GM21825 (cell line): Measurements from ENCODE around the gene AGRP.

Source experiments
- ATAC-seq: cut with Tn5 transposase; IDR thresholded peaks from one replicate; pipeline ENCODE4 v1.9.1; 2021; ENCODE audit warnings: mild to moderate bottlenecking, moderate library complexity; ENCODE audit not compliant: unreplicated experiment

AGRP gene

DNA sequence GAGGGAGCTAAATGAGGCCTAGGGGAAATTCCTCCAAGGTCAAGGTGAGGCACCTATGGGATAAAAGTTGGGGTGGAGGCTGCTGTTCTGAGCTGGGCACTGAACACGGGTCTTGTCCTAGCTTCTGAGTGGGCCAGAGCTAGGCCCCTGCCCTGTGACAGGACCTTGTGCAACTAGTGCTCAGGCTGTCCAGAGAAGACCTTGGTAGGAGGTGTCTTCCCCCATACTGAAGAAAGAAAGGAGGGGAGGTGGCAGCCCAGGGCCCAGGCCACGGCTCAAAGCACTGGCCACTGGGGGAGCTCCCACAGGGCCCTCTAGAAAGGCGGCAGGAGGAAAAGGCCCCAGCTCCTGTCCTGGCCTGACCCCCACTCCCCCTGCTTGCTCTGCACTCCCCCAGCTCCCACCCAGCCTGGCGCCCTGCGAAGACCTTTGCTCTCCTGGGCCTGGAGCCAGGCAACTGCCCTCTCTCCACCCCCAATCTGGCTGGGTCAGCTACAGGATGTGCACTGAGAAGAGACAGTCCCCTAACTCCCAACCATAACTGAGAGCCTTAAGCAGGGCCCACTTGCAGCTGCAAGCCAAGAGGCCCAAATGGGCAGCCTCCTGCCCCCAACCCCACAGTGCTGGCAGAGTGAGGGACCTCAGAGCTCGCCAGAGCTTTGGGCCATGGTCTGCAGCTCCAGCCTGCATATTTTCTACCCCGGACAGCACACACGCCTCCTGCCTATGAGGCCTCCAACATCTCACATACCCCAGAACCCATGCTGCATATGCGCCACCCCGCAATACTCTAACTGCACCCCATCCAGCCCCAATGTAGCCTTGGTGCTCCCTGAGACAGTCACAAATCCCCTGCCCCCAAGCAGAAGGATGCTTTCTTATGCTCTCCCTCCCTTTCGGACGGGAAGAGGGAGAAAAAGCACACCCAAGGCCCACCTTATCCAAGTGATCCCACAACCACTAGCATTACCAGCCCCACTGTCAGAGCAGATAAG lies 37.1 kb downstream of the AGRP start:
- ATAC-seq: no peak

DNA sequence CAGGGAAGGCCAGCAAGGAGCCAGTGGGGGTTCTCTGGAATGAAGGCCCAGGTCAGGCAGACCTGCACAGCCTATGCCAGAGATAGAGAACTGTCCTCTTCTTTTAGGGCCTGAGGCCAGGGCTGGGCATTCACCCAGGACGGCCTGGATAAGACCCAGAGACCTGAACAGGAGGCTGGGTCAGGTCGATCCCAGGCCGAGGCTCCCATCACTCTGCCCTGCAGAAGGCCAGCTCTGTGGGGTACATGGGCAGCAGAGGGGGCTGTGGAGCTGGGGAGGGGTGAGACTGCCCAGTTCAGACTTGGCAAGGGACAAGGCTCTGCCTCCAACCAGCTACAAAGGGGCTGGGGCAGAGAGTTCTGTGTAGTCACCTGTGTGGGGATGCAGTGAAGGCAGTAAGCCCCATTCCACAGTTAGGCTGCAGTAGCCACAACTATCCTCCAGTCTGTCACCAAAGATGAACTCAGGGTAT lies 37.9 kb downstream of the AGRP start:
- no peak for ATAC-seq

DNA sequence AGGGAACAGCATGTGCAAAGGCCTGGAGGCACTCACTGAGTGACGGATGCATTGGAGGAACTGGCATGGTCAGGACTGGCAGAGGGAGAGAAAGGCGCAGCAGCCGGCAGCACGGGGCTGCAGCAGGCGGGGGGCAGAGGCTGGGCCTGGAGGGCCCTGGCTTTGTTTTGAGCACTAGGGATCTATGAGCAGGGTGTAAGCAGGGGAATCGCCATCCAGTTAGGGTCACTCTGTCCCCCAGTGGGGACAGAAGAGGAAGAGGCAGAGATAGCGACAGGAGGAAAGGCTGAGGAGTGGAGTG lies 38.3 kb downstream of the AGRP start:
- ATAC-seq: no peak

DNA sequence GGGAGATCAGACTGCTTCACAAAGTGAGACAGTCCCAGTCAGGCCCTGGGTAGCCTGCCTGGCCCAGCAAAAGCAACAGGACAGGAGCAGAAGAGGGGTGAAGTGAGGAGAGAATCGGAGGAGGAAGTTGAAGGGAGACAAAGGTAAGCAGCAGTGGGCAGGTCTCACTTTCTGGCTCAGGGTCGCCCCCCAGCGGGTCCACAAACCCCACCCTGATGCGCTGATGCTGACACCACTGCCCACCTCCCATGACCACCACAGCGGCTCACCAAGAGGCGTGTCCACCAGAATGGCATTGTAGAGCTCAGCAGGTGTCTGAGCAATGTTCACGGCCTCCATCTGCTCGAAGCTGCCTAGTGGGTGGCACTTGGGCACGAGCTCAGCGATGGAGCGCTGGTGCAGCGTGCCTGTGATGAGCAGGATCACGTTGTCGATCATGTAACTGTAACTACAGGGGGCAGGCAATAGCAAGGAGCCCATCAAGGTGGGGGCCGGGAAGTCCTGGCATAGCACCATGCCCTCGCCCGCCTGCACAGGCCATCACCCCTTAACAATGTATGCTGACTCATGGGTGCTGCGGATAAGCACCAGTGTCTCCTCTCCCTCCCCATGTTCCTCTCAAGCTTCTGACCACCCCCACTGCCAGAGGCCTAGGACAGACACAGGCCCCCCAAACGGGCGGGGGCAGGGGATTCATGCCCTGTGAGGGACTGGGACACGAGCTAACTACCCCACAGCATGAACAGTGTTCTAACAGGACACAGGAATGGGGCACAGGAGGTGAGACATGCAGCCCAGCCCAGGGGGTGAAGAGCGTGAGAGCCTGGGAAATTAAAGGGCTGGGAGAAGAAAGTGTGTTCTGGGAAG lies 38.9 kb downstream of the AGRP start:
- ATAC-seq: no peak

DNA sequence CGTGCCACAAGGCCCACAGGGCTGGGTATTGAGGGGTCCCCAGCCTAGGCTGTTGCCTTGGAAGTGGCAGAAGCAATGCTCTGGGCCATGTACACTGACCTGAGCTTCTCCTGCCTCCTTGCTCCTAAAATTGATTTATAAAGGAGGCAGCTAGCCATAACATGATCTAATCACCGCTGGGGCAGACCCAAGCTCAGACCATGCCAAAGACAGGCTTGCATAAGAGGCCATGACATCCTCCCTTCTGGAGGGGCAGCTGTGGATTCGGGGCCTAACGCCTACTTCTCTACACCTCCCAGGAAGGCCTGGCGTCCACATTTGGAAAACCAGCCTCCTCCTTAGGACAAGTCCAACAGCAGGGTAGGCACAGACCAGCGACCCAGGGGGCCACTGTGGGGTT lies 40.1 kb downstream of the AGRP start:
- no peak for ATAC-seq

DNA sequence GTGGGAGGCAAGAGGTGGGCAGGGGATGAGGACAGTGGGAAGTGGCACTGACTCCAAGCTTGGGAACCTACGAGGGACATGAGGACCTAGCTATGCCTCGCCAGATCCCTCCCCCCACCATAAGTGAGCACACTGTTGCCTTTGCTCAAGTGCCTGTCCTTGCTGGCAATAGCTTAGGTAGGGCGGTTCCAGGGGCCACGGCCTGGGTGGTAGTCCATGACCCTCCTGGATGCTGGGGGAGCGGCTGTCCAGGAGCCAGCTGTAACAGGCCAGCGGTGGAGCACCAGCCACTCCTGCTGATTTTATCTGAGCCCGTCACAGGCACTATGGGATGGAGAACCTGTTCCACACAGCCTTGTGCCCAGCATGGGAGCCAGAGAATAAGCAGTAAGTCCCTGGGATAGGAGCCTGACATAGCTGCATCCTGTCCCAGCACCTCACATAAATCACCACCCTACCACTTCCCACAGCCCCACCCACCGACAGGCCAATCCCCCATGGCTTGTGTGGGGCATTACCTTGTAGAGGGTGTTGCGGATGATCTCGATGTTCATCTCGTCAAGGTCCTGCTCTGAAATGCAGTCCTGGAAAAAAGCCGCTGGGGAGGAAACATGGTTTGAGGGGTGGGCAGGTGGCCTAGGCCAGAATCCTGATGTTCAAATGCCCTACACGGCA lies 40.6 kb downstream of the AGRP start:
- ATAC-seq: no peak

DNA sequence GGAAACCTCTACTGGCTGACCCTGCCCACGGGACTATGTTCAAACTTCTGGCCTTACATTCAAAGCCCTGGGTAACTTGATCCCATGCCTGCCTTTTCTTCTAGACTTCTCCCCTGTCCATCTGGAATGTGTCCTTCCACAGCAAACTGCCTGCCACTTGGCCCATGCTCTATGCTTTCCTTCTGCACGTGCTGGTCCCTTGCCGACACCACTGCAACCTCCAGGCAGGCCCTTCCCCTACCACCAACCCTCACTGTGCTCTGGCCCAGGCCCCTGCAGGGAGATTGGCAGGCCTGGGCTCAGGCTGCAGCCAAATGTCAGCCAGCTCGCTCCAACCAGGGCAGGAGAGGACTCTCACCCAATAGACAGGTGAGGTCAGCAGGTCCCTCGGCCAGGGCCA lies 41.4 kb downstream of the AGRP start:
- ATAC-seq: no peak

DNA sequence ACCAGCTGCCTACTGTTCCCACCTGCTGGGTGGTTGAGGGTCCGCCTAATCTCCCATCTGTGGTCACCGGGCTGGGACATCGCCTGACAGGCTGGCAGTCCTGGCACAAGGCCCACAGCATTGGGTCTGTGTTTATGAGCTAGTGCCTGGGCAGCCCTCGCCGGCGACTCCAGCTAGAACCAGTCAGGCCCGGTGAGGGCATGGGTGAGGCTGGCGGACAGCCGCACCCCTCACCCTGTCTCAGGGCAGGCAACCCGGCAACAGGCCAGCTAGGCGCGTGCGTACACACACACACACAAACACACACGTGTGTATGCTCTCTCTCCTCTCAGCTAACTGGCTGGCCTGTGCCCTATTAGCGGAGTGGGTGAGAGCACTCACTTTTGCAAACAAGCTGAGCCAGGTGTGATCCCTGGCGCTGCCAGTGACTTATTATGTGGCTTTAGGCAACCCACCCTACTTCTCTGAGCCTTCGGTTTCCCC lies 42.0 kb downstream of the AGRP start:
- no peak for ATAC-seq

DNA sequence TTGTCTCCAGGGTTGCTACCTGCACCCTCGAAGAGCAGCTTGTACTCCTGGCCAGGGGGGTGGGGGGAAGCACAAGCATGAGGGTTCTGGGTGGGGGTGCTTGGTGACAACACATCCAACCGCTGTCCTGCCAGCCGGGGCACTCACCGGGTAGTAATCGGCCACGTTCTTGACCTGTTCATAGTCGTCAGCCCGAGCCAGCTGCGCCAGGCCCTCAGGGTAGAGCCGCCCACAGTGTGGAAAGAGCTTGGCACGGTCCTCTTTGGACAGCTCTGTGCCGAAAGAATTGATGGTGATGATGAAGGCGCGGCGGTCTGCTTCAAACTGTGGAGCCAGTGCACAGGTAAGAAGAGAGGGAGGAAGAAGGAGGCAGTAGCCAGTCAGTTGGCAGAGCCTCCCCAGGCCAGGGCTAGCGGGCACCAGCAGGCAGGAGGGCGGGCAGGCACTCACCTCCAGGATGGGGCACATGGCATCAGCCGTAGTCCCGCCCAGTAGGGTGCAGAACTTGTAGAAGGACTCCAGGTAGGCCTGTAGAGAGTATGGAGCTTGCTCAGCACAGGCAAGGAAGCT lies 44.4 kb downstream of the AGRP start:
- ATAC-seq: no peak

DNA sequence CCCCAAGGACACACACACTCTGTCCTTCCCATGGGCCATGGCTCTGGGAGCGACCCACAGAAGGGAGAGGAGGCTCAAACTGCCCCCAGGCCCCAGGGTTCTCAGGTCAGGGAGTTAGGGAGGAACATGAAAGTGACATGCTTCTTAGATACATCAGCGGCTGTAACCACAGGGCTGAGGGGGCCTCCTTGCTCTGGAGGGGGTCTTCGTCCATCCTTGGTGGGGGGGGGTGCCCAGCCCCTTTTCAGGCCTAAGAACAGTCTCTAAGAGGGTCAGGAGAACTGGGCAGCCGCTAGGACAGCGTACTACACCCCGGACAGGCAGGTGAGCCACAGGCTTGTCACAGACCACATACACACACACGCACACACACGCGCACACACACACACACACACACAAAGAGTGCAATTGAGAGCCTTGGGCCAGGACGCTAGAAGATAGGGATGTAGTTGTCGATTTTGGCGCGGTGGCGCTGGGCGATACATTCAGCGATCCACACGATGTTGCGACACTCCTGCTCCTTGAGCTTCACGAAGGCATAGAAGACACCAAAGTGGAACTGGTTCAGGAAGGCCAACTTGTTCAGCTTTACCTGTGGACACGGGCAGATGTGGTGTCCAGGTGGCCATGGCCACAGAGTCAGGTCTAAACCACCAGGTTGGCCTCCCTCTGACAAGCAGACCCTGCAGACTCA lies 45.1 kb downstream of the AGRP start:
- no peak for ATAC-seq

DNA sequence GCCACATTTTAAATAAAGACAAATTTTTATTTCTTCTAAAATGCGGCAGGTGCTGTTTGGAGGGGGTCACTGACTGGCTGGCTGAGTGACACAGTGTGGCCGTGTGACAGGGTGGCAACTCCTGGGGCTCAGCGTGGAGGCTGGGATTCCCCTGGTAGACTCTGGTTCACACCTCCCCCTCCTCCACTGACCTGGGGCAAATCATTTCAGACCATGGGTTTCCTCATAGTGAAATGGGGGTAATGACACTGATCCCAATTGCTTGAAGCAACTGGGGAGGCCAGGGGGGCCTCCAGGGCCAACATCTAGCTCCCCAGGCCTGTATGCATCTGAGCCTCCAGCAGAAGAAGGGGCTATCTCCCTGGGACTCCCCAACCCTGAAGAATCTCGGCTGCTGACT lies 45.8 kb downstream of the AGRP start:
- no peak for ATAC-seq

DNA sequence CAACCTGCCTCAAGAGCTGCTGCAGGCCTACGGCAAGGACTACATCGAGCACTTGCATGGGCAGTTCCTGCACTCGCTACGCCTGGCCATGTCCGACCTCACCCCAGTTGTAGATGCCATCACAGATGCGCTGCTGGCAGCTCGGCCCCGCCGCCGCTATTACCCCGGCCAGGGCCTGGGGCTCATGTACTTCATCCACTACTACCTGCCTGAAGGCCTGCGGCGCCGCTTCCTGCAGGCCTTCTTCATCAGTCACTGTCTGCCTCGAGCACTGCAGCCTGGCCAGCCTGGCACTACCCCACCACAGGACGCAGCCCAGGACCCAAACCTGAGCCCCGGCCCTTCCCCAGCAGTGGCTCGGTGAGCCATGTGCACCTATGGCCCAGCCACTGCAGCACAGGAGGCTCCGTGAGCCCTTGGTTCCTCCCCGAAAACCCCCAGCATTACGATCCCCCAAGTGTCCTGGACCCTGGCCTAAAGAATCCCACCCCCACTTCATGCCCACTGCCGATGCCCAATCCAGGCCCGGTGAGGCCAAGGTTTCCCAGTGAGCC lies 46.6 kb downstream of the AGRP start:
- ATAC-seq: no peak

DNA sequence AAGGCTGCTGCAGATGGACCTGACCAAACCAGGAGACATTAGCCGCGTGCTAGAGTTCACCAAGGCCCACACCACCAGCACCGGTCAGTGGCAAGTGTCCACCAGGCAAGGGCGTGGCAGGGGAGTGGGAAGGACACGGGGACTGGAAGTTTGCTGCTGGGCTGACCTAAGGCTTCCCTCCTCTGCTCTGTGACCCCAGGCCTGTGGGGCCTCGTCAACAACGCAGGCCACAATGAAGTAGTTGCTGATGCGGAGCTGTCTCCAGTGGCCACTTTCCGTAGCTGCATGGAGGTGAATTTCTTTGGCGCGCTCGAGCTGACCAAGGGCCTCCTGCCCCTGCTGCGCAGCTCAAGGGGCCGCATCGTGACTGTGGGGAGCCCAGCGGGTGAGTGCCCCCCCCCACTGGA lies 47.6 kb downstream of the AGRP start:
- ATAC-seq: no peak

DNA sequence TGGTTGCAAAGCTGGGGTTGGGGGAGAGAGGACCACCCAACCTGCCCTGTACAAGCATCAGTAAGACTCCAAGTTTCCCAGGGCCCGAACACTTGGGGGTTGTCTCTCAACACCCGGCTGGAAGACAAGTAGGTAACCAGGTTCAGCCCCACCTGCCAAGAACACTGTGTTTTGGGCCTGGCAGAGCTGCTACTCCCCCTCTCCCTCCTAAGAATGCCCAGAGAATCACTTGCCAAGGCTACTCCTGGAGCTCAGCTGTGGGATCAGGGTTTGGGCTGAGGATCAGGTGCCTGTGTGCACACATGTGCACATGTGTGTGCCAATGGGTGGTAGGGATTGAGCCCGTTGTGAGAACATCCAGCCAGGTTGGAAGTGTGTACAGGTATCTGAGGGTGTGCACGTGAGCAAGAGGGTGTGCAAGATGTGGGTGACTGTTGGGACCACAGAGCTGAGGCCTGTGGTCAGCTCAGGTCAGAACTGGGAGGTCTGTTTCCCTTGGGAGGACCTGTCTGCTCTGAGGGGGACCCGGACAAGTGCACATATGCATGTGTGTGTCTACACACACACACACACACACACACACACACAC lies 50.1 kb downstream of the AGRP start:
- no peak for ATAC-seq
